GM20000 (cell line): ENCODE results near the gene PIM3.

Experiments
- DNase-seq: peaks from one replicate; pipeline ENCODE4 v3.0.0; 2012; ENCODE audit warnings: low spot score
- TF ChIP-seq, protein P1 (sequence below): IDR thresholded peaks from 2 replicates; pipeline ENCODE4 v1.5.1; 2012; ENCODE audit warnings: mild to moderate bottlenecking, control low read depth; ENCODE audit errors: extremely low read depth, missing control alignments

PIM3 gene

DNA sequence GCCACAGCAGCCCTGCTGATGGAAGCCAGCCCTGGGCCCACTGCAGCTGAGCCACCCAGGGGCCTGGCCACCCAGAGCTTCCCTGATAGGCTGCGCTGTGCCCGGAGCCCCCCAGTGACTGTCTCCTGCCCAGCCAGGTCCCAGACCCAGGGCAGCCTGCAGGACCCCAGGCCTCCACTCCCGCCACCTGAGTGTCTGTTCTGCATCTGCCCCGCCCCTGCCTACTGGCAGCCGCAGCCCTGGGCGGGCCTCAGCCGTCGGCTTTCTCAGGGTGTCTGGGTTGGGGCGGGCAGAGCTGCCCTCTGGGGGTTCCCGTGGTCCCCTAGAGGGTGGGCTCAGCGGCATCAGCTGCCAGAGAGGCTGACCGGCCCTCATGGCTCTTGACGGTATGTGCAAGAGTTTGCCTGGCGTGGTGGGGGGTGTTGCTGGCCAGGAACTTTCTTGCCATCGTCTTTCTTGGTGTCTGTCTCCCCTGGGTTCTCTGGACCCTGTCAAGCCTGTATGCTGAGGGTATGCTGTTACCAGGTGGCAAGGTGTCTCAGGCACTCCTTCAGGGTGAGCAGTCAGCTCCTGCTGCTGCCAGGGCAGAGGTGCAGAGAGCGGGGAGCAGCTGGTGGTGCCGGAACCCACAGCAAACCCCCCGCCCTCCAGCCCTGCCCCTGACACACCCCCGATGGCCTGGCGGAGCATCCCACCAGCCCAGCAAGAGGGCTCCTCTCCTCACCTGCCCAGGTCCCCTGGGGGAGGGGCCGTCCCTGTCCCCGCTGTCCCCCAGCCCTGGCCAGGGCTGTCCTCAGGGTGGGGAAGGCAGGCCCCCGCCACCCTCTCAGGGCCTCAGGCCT lies 12.2 kb upstream of the PIM3 start:
- no peak for DNase-seq
- TF ChIP-seq, protein P1, sequence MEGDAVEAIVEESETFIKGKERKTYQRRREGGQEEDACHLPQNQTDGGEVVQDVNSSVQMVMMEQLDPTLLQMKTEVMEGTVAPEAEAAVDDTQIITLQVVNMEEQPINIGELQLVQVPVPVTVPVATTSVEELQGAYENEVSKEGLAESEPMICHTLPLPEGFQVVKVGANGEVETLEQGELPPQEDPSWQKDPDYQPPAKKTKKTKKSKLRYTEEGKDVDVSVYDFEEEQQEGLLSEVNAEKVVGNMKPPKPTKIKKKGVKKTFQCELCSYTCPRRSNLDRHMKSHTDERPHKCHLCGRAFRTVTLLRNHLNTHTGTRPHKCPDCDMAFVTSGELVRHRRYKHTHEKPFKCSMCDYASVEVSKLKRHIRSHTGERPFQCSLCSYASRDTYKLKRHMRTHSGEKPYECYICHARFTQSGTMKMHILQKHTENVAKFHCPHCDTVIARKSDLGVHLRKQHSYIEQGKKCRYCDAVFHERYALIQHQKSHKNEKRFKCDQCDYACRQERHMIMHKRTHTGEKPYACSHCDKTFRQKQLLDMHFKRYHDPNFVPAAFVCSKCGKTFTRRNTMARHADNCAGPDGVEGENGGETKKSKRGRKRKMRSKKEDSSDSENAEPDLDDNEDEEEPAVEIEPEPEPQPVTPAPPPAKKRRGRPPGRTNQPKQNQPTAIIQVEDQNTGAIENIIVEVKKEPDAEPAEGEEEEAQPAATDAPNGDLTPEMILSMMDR, result no peak

DNA sequence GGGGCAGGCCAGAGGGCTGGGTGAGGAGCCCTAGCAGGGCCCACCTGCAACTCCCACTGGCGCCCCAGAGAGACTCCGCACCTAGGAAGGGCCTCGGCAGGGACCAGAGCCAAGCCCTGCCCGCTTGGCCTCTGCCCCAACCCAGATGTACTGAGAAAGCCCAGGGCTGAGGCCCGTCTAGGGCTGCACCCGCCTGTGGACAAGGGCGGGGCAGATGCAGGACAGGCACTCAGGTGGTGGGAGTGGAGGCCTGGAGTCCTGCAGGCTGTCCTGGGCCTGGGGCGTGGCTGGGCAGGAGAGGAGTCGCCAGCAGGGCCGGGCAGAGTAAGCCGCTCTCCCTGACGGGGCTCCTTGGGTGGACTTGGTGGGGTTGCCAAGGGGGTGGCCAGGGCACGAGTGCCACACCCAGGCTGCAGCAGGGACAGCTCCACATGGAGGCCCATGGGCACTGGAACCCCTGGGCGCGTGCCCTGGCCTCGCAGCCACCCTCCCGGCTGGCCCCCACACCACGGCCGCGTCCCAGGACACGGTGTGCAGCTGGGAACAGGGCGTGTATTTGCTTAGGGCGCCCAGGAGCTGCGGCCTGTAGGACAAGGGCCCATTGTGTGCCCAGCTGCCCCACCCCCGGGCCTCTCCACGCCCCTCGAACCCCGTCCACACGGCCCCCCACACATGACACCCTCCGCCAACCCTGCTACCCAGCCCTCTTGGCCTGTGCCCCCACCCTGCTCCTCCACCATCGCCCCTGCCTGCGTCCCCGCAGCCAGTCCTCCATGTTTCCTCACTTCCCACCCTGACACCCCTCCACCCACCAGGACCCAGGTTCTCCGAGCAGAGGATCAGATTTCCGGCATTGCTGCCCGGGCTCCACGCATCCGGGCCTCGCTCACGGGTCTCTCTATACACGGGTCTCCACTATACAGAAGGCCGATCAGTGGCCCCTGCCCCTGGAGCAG lies 11.3 kb upstream of the PIM3 start:
- TF ChIP-seq, protein P1, result no peak
- DNase-seq, result no peak

DNA sequence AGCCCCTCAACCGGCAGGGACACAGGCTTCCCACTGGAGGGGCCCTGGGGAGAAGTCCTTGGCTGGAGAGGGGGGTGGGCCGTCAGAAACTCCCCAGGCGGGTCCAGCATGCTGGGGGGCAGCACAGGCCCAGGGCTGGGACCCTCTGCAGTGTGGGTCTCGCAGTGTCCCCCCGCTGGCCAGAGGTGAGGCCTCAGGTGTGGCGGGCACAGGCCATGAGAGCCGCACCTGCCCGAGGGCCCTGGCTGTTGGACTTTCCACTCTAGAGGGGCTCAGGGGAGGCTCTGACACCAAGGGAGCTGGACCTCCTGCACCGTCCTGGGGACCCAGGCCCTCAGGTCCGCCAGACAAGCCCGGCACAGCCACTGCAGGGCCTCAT lies 10.7 kb upstream of the PIM3 start:
- TF ChIP-seq, protein P1, result no peak
- DNase-seq, result no peak

DNA sequence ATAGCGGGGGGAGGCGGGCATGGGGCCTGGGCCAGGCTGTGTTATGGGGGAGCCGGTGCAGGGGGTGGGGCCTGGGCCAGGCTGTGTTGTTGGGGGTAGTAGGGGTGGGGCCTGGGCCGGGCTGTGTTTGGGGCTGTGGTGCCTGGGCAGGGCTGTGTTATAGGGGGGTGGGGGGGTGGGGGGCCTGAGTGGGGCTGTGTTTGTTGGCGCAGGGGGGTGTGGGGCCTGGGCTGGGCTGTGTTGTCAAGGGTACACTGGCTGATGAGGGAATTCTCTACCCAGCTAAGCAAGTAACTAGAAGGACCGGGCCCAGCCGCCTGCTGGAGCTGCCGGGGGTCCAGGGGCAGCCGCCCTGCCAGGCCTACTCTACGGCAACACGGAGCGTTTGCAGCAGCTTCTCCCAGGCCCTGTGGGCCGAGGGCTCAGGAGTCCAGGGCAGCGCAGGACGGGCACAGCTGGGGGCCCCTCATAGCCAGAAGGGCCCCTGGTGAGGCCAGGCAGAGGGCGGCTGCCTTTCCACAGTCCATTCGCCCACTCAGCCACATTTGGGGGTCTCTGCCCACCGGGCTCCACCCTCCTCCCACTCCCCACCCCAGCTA lies 10.1 kb upstream of the PIM3 start:
- TF ChIP-seq, protein P1, result no peak
- no peak for DNase-seq

DNA sequence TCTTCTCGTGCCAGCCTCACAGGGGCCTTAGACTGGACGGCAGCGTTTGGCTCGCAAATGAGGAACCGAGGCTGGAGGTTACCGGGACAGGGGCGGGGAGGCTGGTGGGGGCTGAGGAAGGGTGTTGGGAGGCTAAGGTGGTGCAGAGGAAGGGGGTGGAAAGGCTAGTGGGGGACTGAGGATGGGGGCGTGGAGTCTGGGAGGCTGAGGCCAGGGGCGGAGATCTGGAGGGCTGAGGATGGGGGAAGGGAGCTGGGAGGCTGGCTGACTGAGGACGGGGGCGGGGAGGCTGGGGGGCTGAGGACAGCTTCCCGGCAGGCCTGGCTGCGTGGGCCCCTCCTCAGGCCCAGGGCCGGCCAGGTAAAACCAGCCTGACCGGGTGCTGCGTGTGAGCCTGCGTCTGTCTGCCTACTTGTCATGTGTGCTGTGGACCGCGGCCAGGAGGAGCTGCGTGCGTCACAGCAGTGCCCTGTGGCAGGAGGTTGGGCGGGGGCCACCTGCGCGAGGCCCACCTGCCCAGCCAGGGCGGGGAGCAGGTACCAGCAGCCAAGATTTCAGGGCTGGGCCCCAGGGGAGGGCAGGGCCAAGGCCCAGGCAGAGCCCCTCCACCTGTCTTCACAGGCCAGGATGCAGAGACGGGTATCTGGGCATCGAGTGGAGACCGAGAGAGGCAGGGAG lies 9.4 kb upstream of the PIM3 start:
- peak; percentile 63 for DNase-seq
- TF ChIP-seq, protein P1, result no peak

DNA sequence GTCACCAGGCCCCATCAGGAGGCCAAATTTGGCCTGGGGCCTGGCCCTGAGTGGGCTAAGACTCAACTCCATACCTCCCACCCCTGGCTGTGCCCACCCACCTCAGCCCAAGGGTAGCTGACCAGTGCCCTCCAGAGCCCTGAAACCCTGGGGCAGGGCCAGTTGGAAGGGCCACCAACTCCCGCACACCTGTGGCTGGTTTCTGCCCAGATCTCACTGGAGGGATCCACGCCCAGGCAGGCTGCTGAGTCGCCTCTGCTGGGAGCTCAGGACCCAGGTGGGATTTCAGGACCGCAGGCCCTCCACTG lies 8.9 kb upstream of the PIM3 start:
- no peak for DNase-seq
- TF ChIP-seq, protein P1, result no peak
